ENCODE data around the gene OOSP4B. TPM values are rescaled to one million over a fixed set of nuclear protein-coding genes. Genes with fewer than 3 reads are reported as not detected.
A peak's percentile ranks its signal among the peaks of the same experiment; 100 is the strongest.
"Not testable (repeated sequence)": the region's sequence is repeated elsewhere in the genome, so short reads cannot be mapped to it uniquely, and the experiment has no call there.

Gene OOSP4B
- total RNA-seq, 1 donor from 2014 or later, result not detected

DNA sequence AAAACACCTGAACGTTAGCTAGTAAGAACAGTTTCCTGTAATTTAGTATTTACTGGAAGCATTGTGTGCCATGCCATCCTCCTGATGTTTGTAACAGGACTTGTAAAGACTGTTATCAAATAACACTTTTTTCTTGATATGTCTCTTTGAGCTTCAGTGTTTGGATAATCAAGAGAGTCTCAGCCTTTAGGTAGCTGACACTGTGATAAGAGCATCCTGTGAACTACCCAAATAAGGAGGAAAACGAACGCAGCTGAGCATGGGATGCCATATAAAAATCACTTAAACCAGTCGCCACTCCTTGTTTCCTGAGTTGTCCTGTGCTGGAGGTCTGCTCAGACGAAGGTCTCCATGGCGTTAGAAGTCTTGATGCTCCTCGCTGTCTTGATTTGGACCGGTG lies 23.1 kb downstream of the OOSP4B start, which contains the start of gene OOSP2:
OOSP2 (plus strand) TSS at position 301 of the 400 bp plus-strand sequence; CDS start at position 352, 51 bp downstream.
- Histone ChIP-seq H3K4me1 (no peaks in the 10 kb centered on the region), H3K9ac (no peak within 1 kb of the TSS), H3K36me3 (no peaks in the 10 kb centered on the region), H4K20me1 (ENCODE audit: low read depth) (no peaks in the 10 kb centered on the region), H2AFZ (replicated peaks) (no peak within 1 kb of the TSS), H3F3A (ENCODE audit: low read depth) (no peaks in the 10 kb centered on the region), H3K4me2 (no peak within 1 kb of the TSS), H3K4me3 (no peak within 1 kb of the TSS), H3K79me2 (ENCODE audit: low read depth) (no peaks in the 10 kb centered on the region), H3K27me3 (no peaks in the 10 kb centered on the region), H3K9me3 (ENCODE audit: low read depth) (no peaks in the 10 kb centered on the region), H3K27ac (no peak within 1 kb of the TSS)
- no peaks in the 10 kb centered on the region for H3K27me3 Mint-ChIP-seq (ENCODE audit: insufficient read depth, low read depth)
- TF ChIP-seq EZH2 (IDR thresholded peaks at IDR 0.05), result no peak
- no peak for TF ChIP-seq EZH2phosphoT487 (IDR thresholded peaks at IDR 0.05)
- TF ChIP-seq, protein P1, sequence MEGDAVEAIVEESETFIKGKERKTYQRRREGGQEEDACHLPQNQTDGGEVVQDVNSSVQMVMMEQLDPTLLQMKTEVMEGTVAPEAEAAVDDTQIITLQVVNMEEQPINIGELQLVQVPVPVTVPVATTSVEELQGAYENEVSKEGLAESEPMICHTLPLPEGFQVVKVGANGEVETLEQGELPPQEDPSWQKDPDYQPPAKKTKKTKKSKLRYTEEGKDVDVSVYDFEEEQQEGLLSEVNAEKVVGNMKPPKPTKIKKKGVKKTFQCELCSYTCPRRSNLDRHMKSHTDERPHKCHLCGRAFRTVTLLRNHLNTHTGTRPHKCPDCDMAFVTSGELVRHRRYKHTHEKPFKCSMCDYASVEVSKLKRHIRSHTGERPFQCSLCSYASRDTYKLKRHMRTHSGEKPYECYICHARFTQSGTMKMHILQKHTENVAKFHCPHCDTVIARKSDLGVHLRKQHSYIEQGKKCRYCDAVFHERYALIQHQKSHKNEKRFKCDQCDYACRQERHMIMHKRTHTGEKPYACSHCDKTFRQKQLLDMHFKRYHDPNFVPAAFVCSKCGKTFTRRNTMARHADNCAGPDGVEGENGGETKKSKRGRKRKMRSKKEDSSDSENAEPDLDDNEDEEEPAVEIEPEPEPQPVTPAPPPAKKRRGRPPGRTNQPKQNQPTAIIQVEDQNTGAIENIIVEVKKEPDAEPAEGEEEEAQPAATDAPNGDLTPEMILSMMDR (IDR thresholded peaks at IDR 0.05), result no peak
- H3K36me3 Mint-ChIP-seq, result no peaks in the 10 kb centered on the region
- no peak for DNase-seq (ENCODE audit: low spot score)
- no peaks in the 10 kb centered on the region for H3K9me3 Mint-ChIP-seq
- H3K4me1 Mint-ChIP-seq, result no peaks in the 10 kb centered on the region
- no peak within 1 kb of the TSS for H3K27ac Mint-ChIP-seq
- H3K4me3 Mint-ChIP-seq, result no peak within 1 kb of the TSS

DNA sequence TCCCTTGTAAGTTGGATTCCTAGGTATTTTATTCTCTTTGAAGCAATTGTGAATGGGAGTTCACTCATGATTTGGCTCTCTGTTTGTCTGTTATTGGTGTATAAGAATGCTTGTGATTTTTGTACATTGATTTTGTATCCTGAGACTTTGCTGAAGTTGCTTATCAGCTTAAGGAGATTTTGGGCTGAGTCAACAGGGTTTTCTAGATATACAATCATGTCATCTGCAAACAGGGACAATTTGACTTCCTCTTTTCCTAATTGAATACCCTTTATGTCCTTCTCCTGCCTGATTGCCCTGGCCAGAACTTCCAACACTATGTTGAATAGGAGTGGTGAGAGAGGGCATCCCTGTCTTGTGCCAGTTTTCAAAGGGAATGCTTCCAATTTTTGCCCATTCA lies 33.4 kb downstream of the OOSP4B start:
- not testable (repeated sequence) for H3K36me3 Mint-ChIP-seq; H4K20me1 ChIP-seq (ENCODE audit: low read depth); H3K27me3 ChIP-seq; H3K9me3 ChIP-seq (ENCODE audit: low read depth); H3K27ac ChIP-seq; H3K27me3 Mint-ChIP-seq (ENCODE audit: insufficient read depth, low read depth); H3K36me3 ChIP-seq; H3K9ac ChIP-seq; H3K9me3 Mint-ChIP-seq; H3K4me1 Mint-ChIP-seq; H3K4me2 ChIP-seq; DNase-seq (ENCODE audit: low spot score); H2AFZ ChIP-seq (replicated peaks); H3K4me3 Mint-ChIP-seq; H3K4me3 ChIP-seq; H3K27ac Mint-ChIP-seq; H3K4me1 ChIP-seq; H3F3A ChIP-seq (ENCODE audit: low read depth); H3K79me2 ChIP-seq (ENCODE audit: low read depth)

DNA sequence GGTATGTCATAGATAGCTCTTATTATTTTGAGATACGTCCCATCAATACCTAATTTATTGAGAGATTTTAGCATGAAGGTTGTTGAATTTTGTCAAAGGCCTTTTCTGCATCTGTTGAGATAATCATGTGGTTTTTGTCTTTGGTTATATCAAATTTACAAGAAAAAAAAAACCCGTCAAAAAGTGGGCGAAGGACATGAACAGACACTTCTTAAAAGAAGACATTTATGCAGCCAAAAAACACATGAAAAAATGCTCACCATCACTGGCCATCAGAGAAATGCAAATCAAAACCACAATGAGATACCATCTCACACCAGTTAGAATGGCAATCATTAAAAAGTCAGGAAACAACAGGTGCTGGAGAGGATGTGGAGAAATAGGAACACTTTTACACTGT lies 33.9 kb downstream of the OOSP4B start:
- H3K4me3 ChIP-seq; H3K4me3 Mint-ChIP-seq; H4K20me1 ChIP-seq (ENCODE audit: low read depth); H3K36me3 ChIP-seq; H3K4me2 ChIP-seq; H3K9me3 ChIP-seq (ENCODE audit: low read depth); H2AFZ ChIP-seq (replicated peaks); H3K36me3 Mint-ChIP-seq; H3K4me1 Mint-ChIP-seq; H3K79me2 ChIP-seq (ENCODE audit: low read depth); H3K27me3 Mint-ChIP-seq (ENCODE audit: insufficient read depth, low read depth); H3K9ac ChIP-seq; DNase-seq (ENCODE audit: low spot score); H3K9me3 Mint-ChIP-seq; H3K4me1 ChIP-seq; H3K27ac ChIP-seq; H3K27me3 ChIP-seq; H3K27ac Mint-ChIP-seq; H3F3A ChIP-seq (ENCODE audit: low read depth): not testable (repeated sequence)

DNA sequence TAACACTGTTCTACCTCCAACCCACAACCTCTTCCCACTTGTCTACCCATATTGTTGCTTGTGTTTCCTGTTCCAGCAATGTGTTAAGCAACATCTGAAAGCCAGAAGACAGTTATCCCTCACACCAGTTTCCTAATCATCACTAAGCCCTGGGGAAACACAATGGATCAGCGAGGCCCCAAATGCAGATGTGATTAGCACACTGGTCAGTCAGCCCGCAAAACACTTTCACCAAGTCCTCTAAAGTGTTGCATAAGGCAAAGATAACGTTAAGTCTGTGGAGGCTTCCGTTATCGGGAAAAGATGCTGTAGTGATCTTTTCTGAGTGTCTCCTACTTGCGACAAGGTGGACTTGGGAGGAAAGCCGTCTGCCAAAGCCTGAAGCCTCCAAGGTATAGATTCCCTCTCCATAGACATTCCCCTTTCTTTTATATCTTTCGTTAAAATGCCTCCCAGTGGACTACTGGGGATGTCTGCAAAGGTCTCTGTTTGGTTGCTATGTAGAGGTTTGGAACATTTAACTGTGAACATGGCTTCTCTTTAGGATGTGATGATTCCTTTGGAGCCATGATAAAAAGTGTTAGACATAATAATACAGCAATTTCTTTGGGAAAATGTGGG lies 39.5 kb downstream of the OOSP4B start, which contains the start of gene MS4A3:
MS4A3 (plus strand) TSS at position 317 of the 621 bp plus-strand sequence. CDS start 4,496 bp downstream, outside the sequence.
- no peaks in the 10 kb centered on the region for H3K4me1 ChIP-seq
- peak; percentile 5 for DNase-seq (ENCODE audit: low spot score)
- Mint-ChIP-seq H3K36me3 (no peaks in the 10 kb centered on the region), H3K27me3 (ENCODE audit: insufficient read depth, low read depth) (no peaks in the 10 kb centered on the region), H3K4me3 (no peak within 1 kb of the TSS), H3K9me3 (no peaks in the 10 kb centered on the region), H3K27ac (no peak within 1 kb of the TSS), H3K4me1 (no peaks in the 10 kb centered on the region)
- no peaks in the 10 kb centered on the region for H3K79me2 ChIP-seq (ENCODE audit: low read depth)
- TF ChIP-seq EZH2phosphoT487 (IDR thresholded peaks at IDR 0.05) (no peak), EZH2 (IDR thresholded peaks at IDR 0.05) (no peak)
- TF ChIP-seq, protein P1 (IDR thresholded peaks at IDR 0.05), result no peak
- H3K27me3 ChIP-seq, result no peaks in the 10 kb centered on the region
- no peak within 1 kb of the TSS for H3K27ac ChIP-seq
- no peaks in the 10 kb centered on the region for H3K9me3 ChIP-seq (ENCODE audit: low read depth)
- no peak within 1 kb of the TSS for H2AFZ ChIP-seq (replicated peaks)
- no peaks in the 10 kb centered on the region for H3K36me3 ChIP-seq
- no peak within 1 kb of the TSS for H3K4me3 ChIP-seq
- H3K4me2 ChIP-seq, result no peak within 1 kb of the TSS
- no peaks in the 10 kb centered on the region for H4K20me1 ChIP-seq (ENCODE audit: low read depth)
- no peaks in the 10 kb centered on the region for H3F3A ChIP-seq (ENCODE audit: low read depth)
- no peak within 1 kb of the TSS for H3K9ac ChIP-seq

All from neural progenitor cell (in vitro differentiated cells).